Skeletal muscle satellite cell (primary cell): Measurements from ENCODE around the gene SLC8B1.

ENCODE experiments used
- H3K27me3 ChIP-seq: 2 replicates; pipeline ENCODE4 v1.7.0; 2013; ENCODE audit warnings: low read length; ENCODE audit not compliant: control insufficient read depth, insufficient read depth
- H3K36me3 ChIP-seq: 2 replicates; pipeline ENCODE4 v1.7.0; 2013; ENCODE audit warnings: mild to moderate bottlenecking, control low read depth, low read length; ENCODE audit not compliant: insufficient read depth
- H3K4me1 ChIP-seq: 2 replicates; pipeline ENCODE4 v1.7.0; 2013; ENCODE audit warnings: low read length; ENCODE audit not compliant: control insufficient read depth, insufficient read depth
- H3K4me2 ChIP-seq: 2 replicates; pipeline ENCODE4 v1.7.0; 2013; ENCODE audit warnings: mild to moderate bottlenecking, low read length
- H3K4me3 ChIP-seq: 2 replicates; pipeline ENCODE4 v1.7.0; 2013; ENCODE audit warnings: low read length
- H3K9ac ChIP-seq: 2 replicates; pipeline ENCODE4 v1.7.0; 2013; ENCODE audit warnings: mild to moderate bottlenecking, low read depth, low read length, moderate library complexity
- H3K9me3 ChIP-seq: replicated peaks from 2 replicates; pipeline ENCODE4 v1.7.0; 2013; ENCODE audit warnings: mild to moderate bottlenecking, control low read depth, low read length

Gene SLC8B1

GRCh38 chr12:113298472-113298817 lies 36.5 kb downstream of the SLC8B1 start:
- Histone ChIP-seq H3K27me3 (no peaks in the 10 kb centered on the region), H3K4me2 (no peak overlapping the region), H3K4me3 (no peak overlapping the region), H3K36me3 (peaks cover 5% of the 10 kb centered on the region), H3K9ac (peak overlapping the region; percentile 46), H3K9me3 (no peaks in the 10 kb centered on the region), H3K4me1 (peaks cover 21% of the 10 kb centered on the region)

- Histone ChIP-seq H3K4me2 (no peak overlapping the region), H3K4me1 (peaks cover 21% of the 10 kb centered on the region), H3K4me3 (no peak overlapping the region), H3K9me3 (no peaks in the 10 kb centered on the region), H3K27me3 (no peaks in the 10 kb centered on the region), H3K36me3 (peaks cover 5% of the 10 kb centered on the region), H3K9ac (no peak overlapping the region)
Observed at GRCh38 chr12:113297621-113298471, 37.1 kb downstream of the SLC8B1 start.

GRCh38 chr12:113297214-113297587 lies 37.7 kb downstream of the SLC8B1 start:
- peaks cover 21% of the 10 kb centered on the region for H3K4me1 ChIP-seq

GRCh38 chr12:113296557-113297213 lies 38.2 kb downstream of the SLC8B1 start:
- Histone ChIP-seq H3K27me3 (no peaks in the 10 kb centered on the region), H3K9me3 (no peaks in the 10 kb centered on the region), H3K4me3 (no peak overlapping the region), H3K4me2 (no peak overlapping the region), H3K9ac (no peak overlapping the region), H3K36me3 (peaks cover 3% of the 10 kb centered on the region), H3K4me1 (peaks cover 21% of the 10 kb centered on the region)

More at GRCh38 chr12:113297214-113297587, 37.7 kb downstream of the SLC8B1 start:
- Histone ChIP-seq H3K27me3 (no peaks in the 10 kb centered on the region), H3K9ac (no peak overlapping the region), H3K9me3 (no peaks in the 10 kb centered on the region), H3K4me3 (no peak overlapping the region), H3K4me2 (no peak overlapping the region), H3K36me3 (peaks cover 3% of the 10 kb centered on the region)

GRCh38 chr12:113295886-113296556 lies 38.9 kb downstream of the SLC8B1 start:
- Histone ChIP-seq H3K9me3 (no peaks in the 10 kb centered on the region), H3K4me2 (no peak overlapping the region), H3K4me3 (no peak overlapping the region), H3K4me1 (peaks cover 21% of the 10 kb centered on the region), H3K27me3 (no peaks in the 10 kb centered on the region), H3K9ac (no peak overlapping the region), H3K36me3 (peaks cover 3% of the 10 kb centered on the region)

GRCh38 chr12:113293100-113293499 lies 41.8 kb downstream of the SLC8B1 start:
- Histone ChIP-seq H3K4me2 (no peak overlapping the region), H3K36me3 (peaks cover 8% of the 10 kb centered on the region), H3K4me1 (peaks cover 1% of the 10 kb centered on the region), H3K27me3 (no peaks in the 10 kb centered on the region), H3K9me3 (no peaks in the 10 kb centered on the region), H3K9ac (no peak overlapping the region), H3K4me3 (no peak overlapping the region)

GRCh38 chr12:113292547-113292946 lies 42.4 kb downstream of the SLC8B1 start:
- peaks cover 8% of the 10 kb centered on the region for H3K36me3 ChIP-seq
- H3K9ac ChIP-seq, result no peak overlapping the region
- no peak overlapping the region for H3K4me3 ChIP-seq
- no peaks in the 10 kb centered on the region for H3K9me3 ChIP-seq
- no peak overlapping the region for H3K4me2 ChIP-seq
- no peaks in the 10 kb centered on the region for H3K27me3 ChIP-seq
- no peaks in the 10 kb centered on the region for H3K4me1 ChIP-seq

- H3K9me3 ChIP-seq, result no peaks in the 10 kb centered on the region
- H3K27me3 ChIP-seq, result no peaks in the 10 kb centered on the region
- peaks cover 8% of the 10 kb centered on the region for H3K36me3 ChIP-seq
- H3K9ac ChIP-seq, result no peak overlapping the region
- no peak overlapping the region for H3K4me2 ChIP-seq
- no peak overlapping the region for H3K4me3 ChIP-seq
- H3K4me1 ChIP-seq, result no peaks in the 10 kb centered on the region
Observed at GRCh38 chr12:113292091-113292490, 42.8 kb downstream of the SLC8B1 start.

GRCh38 chr12:113291586-113291985 lies 43.3 kb downstream of the SLC8B1 start:
- peaks cover 8% of the 10 kb centered on the region for H3K36me3 ChIP-seq
- H3K27me3 ChIP-seq, result no peaks in the 10 kb centered on the region
- H3K4me2 ChIP-seq, result no peak overlapping the region
- H3K4me1 ChIP-seq, result no peaks in the 10 kb centered on the region
- no peak overlapping the region for H3K9ac ChIP-seq
- no peaks in the 10 kb centered on the region for H3K9me3 ChIP-seq
- H3K4me3 ChIP-seq, result no peak overlapping the region

- peaks cover 6% of the 10 kb centered on the region for H3K36me3 ChIP-seq
- H3K27me3 ChIP-seq, result no peaks in the 10 kb centered on the region
- no peak overlapping the region for H3K4me2 ChIP-seq
- H3K9ac ChIP-seq, result no peak overlapping the region
- no peaks in the 10 kb centered on the region for H3K4me1 ChIP-seq
- H3K9me3 ChIP-seq, result no peaks in the 10 kb centered on the region
- no peak overlapping the region for H3K4me3 ChIP-seq
Observed at GRCh38 chr12:113290506-113290905, 44.4 kb downstream of the SLC8B1 start.

GRCh38 chr12:113289361-113289760 lies 45.5 kb downstream of the SLC8B1 start:
- Histone ChIP-seq H3K9me3 (no peaks in the 10 kb centered on the region), H3K4me3 (no peak overlapping the region), H3K36me3 (peaks cover 13% of the 10 kb centered on the region)

More at GRCh38 chr12:113289361-113289760, 45.5 kb downstream of the SLC8B1 start:
- no peak overlapping the region for H3K4me2 ChIP-seq
- H3K9ac ChIP-seq, result no peak overlapping the region
- H3K4me1 ChIP-seq, result no peaks in the 10 kb centered on the region
- H3K27me3 ChIP-seq, result no peaks in the 10 kb centered on the region
